Measurements from ENCODE around the gene ZNF253. TPM values are rescaled to one million over a fixed set of nuclear protein-coding genes. Genes with fewer than 3 reads are reported as not detected.
"Not testable (repeated sequence)": the region's sequence is repeated elsewhere in the genome, so short reads cannot be mapped to it uniquely, and the experiment has no call there.

The ZNF253 gene
- total RNA-seq, 6 donors from 2014 or later: 5.0 to 15.8 (median 7.9) TPM

GRCh38 chr19:19847781-19848180, 17.9 kb upstream of the ZNF253 start:
- ATAC-seq (ENCODE audit: low FRiP score in 2 of 2): no peak
- WGBS, 2 donors: 96% methylated on average over 12 of the region's 12 CpGs

GRCh38 chr19:19849056-19849455, 16.6 kb upstream of the ZNF253 start:
- WGBS, 2 donors: 93 to 98% methylated on average over 6 of the region's 6 CpGs
- H3K27ac ChIP-seq: no peak overlapping the region
- H3K4me3 ChIP-seq: no peak overlapping the region
- peaks cover 0 to 7% (median 4%) of the 10 kb centered on the region in 4 donors for H3K9me3 ChIP-seq
- ATAC-seq (ENCODE audit: low FRiP score in 2 of 2) (no peak), DNase-seq (no peak)
- H3K36me3 ChIP-seq: no peaks in the 10 kb centered on the region
- H3K27me3 ChIP-seq: no peaks in the 10 kb centered on the region
- H3K4me1 ChIP-seq: no peaks in the 10 kb centered on the region
- TF ChIP-seq POLR2A (IDR thresholded peaks at IDR 0.05) (no peak), CTCF (IDR thresholded peaks at IDR 0.05) (no peak), EP300 (IDR thresholded peaks at IDR 0.05) (no peak), POLR2AphosphoS5 (IDR thresholded peaks at IDR 0.05) (no peak)

More at GRCh38 chr19:19847781-19848180, 17.9 kb upstream of the ZNF253 start:
- no peak overlapping the region for H3K27ac ChIP-seq
- TF ChIP-seq EP300 (IDR thresholded peaks at IDR 0.05): no peak
- no peak for TF ChIP-seq POLR2A (IDR thresholded peaks at IDR 0.05)
- TF ChIP-seq POLR2AphosphoS5 (IDR thresholded peaks at IDR 0.05): no peak
- no peak for TF ChIP-seq CTCF (IDR thresholded peaks at IDR 0.05)
- peaks cover 0 to 17% (median 7%) of the 10 kb centered on the region in 4 donors for H3K9me3 ChIP-seq
- no peaks in the 10 kb centered on the region for H3K4me1 ChIP-seq
- H3K36me3 ChIP-seq: no peaks in the 10 kb centered on the region
- H3K4me3 ChIP-seq: no peak overlapping the region
- H3K27me3 ChIP-seq: no peaks in the 10 kb centered on the region
- no peak for DNase-seq

- not testable (repeated sequence) for H3K4me1 ChIP-seq; H3K36me3 ChIP-seq; H3K9me3 ChIP-seq; ATAC-seq (ENCODE audit: low FRiP score in 2 of 2); H3K4me3 ChIP-seq; H3K27ac ChIP-seq; DNase-seq; H3K27me3 ChIP-seq
- 49 to 81% methylated on average over 2 of the region's 2 CpGs for WGBS, 2 donors
Measured at GRCh38 chr19:19851740-19852139, 13.9 kb upstream of the ZNF253 start.

- ATAC-seq (ENCODE audit: low FRiP score in 2 of 2) (no peak), DNase-seq (no peak)
- TF ChIP-seq POLR2A (IDR thresholded peaks at IDR 0.05): no peak
- no peak for TF ChIP-seq EP300 (IDR thresholded peaks at IDR 0.05)
- TF ChIP-seq CTCF (IDR thresholded peaks at IDR 0.05): no peak
- no peak for TF ChIP-seq POLR2AphosphoS5 (IDR thresholded peaks at IDR 0.05)
- 91 to 98% methylated on average over 2 of the region's 2 CpGs for WGBS, 2 donors
- H3K9me3 ChIP-seq: peaks cover 0 to 17% (median 3%) of the 10 kb centered on the region in 4 donors
- H3K4me3 ChIP-seq: no peak overlapping the region
- H3K27ac ChIP-seq: no peak overlapping the region
- H3K27me3 ChIP-seq: no peaks in the 10 kb centered on the region
- no peaks in the 10 kb centered on the region for H3K36me3 ChIP-seq
- peaks cover 0 to 8% (median 0%) of the 10 kb centered on the region in 4 donors for H3K4me1 ChIP-seq
Measured at GRCh38 chr19:19858751-19859150, 6.9 kb upstream of the ZNF253 start.

- WGBS, 2 donors: 12 to 22% methylated on average over 17 to 20 of the region's 29 CpGs
- H3K4me3 ChIP-seq: peak overlapping the region in 1 of 4 donors; percentile 30
- H3K4me1 ChIP-seq: peaks cover 0 to 8% (median 0%) of the 10 kb centered on the region in 4 donors
- TF ChIP-seq EP300 (IDR thresholded peaks at IDR 0.05): no peak
- TF ChIP-seq CTCF (IDR thresholded peaks at IDR 0.05): no peak
- TF ChIP-seq POLR2A (IDR thresholded peaks at IDR 0.05): no peak
- TF ChIP-seq POLR2AphosphoS5 (IDR thresholded peaks at IDR 0.05): no peak
- DNase-seq (peak; percentile 61 to 74), ATAC-seq (ENCODE audit: low FRiP score in 2 of 2) (no peak)
- H3K9me3 ChIP-seq: peaks cover 0 to 17% (median 3%) of the 10 kb centered on the region in 4 donors
- no peak overlapping the region for H3K27ac ChIP-seq
- H3K36me3 ChIP-seq: no peaks in the 10 kb centered on the region
- H3K27me3 ChIP-seq: no peaks in the 10 kb centered on the region
Measured at GRCh38 chr19:19860756-19861390, 4.8 kb upstream of the ZNF253 start.

Data from upper lobe of left lung (tissue), 6 donors.